GM19328 (cell line): ENCODE data around the gene ARID5B.
A peak's percentile ranks its signal among the peaks of the same experiment; 100 is the strongest.

ENCODE experiments used
- ATAC-seq: cut with Tn5 transposase; IDR thresholded peaks from one replicate; pipeline ENCODE4 v1.9.1; 2021; ENCODE audit warnings: mild to moderate bottlenecking, moderate library complexity; ENCODE audit not compliant: unreplicated experiment

The ARID5B gene

DNA sequence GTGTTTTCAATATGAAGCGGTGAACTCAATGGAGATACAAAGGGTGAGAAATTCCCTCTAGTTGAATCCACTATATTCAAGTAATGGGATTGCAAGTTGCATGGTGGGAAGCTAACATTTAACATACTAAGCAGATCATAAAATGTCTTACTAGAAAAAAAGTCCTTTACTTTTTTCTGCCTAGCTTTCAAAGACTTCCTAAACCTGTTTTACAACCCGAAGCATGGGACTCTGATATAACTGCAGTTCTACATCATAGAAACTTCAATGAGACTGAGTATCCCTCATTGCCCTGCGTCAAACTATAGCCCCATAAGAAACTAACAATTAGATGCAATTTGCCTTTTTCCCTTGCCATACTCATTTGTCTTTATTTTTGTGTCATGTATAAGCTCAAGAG, 187.3 kb downstream of the ARID5B start:
- no peak for ATAC-seq

DNA sequence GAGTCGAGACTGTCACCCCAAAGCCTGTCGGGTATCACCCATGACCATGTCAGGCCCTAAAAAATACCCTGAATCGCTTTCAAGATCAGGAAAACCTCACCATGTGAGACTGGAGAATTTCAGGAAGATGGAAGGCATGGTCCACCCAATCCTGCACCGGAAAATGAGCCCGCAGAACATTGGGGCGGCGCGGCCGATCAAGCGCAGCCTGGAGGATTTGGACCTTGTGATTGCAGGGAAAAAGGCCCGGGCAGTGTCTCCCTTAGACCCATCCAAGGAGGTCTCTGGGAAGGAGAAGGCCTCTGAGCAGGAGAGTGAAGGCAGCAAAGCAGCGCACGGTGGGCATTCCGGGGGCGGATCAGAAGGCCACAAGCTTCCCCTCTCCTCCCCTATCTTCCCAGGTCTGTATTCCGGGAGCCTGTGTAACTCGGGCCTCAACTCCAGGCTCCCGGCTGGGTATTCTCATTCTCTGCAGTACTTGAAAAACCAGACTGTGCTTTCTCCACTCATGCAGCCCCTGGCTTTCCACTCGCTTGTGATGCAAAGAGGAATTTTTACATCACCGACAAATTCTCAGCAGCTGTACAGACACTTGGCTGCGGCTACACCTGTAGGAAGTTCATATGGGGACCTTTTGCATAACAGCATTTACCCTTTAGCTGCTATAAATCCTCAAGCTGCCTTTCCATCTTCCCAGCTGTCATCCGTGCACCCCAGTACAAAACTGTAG, 191.0 kb downstream of the ARID5B start:
- no peak for ATAC-seq

DNA sequence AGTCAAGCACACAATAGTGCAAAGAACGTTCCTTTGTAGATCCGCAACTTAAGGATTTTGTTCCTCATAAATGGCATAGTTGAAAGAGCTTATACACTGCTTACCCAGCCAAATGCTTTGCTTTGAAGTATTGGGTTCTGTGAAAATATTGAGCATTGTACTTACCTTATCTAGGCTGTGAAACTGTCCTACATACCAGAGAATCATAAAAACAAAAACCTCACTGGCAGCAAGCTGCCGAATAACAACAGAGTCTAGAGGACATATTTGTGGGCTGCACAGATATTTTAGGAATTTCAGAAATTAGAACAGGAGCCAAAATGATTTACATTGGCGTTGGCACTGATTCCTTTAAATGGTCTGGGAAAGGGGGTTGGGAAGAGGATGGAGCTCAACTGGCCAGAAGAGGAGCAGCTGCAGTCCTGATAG, 192.4 kb downstream of the ARID5B start:
- ATAC-seq: no peak

DNA sequence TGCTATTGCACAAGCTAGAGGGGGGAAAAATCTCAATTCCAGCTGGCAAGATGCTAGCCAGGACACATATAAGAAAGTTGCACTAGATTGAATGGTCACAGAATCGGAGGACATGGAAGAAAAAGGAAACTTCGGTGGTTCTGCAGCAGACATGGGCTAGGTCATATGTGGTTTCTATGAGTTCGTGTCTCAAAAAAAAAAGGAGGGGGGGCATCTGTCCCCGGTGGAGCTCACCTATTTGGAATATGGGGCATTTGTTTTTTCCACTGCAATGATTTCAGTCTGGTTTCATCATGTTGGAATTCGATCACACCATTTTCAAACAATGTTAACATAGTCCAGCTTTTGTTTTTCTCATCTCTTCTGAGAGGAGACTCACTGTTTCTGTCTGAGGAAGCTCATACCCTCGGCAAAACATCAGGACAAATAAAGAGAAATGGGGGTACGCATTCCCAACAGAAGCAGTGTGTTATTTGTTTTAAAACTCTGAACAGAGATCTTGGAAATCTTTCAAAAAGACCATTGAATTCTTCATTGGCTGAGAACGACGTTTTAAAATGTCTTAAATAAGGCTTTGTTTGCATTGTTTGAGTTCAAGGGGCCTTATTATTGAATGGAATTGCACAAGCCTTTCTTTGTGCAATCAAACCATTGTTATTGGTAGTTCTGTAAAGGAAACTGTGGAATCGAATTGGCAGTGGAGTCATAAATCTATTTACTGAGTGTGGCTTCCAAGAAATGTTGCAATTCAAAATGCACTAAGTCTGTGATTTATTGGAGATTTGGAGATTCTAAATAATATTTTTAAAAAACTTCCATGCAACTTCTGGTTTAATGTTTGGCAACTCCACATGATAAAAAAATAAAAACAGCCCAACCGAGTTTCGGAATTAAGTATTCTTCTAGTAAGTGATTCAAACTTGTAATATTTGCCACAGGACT, 194.0 kb downstream of the ARID5B start:
- no peak for ATAC-seq

DNA sequence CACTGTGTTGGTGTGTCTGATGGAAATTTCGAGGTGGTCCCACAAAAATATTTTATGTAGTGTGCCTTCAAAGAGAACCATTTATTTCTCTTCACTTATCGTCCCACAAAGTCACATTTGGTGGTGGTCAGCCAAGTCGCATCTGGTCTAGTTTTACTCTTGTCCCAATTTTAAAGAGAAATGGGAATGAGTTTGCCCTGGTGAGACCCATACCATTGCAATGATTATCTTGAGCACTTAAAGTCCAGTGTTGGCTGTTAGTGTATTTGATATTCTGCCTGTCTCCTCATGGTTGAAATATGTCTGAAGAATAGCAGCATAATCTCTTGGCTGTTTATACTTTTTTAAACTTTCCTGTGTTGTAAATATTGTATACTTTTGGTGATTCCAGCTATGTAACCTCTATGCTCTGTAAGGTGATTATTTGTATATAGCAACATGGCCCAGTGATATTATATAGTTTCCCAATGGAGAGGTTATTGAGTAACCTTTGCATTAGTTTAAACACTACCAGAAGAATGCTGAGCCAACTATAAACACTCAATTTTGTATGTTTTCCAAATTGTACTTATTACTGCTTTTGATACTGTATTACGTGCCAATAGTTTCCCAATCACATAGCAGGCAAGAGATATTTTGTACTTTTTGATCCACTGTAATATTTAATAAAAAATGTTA, 194.9 kb downstream of the ARID5B start:
- no peak for ATAC-seq

DNA sequence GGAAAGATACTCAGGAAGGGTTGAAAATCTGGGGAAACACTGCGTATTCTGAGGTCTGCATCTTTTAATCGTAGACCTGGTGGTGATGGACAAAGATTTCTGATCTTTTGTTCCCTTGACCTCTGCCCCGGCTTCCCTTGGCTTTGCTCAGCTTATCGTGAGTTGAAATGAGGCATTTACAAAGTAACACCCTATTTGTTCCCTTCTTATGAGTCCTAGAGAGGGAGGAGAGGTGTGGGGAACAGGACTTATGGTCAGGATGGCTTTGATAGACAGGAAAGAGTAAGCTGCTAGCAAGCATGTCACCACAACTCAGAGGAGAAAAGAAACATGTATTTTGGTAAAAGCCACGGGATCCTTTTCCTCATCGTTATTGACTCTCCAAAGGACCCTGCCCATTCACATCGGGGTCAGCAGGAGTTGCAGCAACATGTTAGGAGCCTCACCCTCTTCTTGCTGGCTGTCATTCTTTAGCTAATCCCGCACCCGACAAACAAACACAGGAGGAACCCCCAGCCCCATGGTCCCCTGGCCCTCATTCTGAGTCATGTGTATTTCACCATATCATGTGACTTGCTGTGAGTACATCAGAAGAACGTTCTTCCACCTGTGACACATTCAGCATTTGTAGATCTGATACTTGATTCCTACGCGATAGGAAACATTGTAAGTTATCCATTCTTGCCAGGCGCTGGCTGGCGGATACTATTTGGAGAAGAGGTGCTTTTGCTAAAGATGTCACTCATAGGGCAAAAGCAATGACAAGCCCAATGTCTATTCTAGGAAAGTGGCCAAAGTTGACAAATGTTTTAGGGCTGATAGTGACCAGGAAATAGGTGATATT, 197.0 kb downstream of the ARID5B start:
- ATAC-seq: no peak

DNA sequence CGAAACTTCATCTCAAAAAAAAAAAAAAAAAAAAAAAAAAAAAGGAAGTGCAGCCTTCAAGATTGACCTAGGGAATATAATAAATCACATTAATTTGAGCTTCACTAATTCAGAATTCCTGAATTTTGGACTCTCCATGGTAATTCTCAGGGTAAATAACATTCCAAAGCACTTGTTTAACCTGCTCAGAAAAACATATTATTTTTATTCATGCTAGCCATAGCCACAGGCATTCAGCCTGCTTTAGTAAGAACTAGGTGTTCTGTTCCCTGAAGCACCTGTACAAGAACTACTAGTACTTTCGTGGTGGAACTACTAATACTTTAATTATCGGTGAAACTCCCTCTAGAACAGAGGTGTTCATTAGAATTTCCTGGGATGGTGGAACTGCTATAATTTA, 197.8 kb downstream of the ARID5B start:
- no peak for ATAC-seq

DNA sequence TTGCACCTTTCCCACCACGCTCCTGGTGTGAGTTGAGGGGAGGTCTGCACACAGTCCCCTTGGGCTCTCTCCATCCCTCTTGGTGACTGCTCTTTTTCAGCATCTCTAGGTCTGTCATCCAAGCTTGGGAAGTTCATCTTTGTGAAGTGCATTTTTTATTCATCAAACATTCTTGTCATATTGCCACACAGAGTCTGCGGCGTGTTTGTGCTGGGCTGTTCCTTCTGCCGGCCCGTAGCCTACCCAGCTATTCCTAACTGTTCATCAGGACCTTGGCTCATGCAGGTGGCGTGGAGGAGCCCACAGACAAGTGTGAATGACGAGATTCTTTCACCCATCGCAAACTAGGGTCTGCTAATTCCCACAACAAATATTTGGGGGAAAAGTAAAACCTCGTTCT, 202.4 kb downstream of the ARID5B start:
- ATAC-seq: no peak

DNA sequence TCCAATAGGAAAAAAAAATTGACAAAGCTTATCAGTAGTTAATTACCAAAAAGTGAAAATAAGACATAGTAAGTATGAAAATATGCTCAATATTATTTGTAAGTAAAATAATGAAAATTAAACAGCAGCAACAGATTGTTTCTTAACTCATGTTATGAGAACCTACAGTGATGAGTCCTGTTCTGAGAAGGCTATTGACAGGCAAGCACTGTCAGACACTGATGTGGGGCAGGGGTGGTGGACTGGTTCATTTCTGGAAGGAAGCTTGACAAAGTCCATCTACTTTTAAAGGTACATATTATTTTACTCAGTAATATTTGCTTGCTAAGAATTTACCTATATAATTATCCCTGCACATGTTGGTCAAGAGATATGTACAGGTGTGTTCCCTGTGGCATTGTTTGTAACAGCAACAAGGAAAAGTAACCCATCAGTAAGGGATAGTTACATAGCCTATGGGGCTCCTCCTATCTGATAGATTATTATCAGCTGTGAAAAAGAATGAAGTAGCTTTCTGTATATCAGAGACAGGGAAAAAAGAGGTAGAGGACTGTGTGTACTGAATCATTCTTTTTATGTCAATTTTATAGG, 205.5 kb downstream of the ARID5B start:
- no peak for ATAC-seq

DNA sequence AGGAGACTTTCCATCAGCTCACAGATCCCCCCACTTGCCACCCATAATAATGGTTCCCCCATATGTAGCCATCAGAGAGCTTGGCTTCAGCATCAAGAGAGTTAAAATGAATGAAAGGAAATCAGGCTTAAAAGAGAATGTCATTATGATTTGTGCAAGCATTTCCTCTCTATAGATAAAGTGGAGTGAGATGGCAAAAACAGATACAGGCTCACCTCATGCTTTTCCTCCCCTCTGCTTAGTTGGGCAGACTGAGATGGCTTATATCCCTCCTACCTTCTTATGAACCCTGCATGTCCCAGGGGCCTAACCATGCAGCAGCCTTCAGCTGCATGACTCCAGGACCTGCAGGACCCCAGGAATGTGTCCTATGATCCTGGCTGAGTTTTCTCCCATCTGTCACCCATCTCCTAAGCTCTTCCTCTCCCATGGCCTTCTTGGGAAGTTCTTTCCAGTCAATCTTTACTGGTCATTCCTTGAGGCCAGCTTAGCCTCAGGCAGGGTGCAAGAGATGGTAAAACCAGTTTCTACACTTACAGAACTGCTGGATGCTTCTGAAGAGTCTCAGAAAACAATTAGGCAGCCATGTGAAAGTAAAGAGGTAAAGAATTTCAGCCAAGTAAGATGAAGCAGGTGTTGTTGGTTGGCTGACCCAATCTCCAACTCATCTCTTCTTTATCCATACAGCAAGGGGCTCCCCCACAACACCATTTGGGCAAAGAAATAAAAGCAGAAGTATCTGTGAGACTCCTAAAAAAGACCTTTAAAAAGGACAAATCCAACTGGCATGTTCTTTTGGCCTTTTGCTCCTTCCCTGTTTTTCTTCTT, 207.5 kb downstream of the ARID5B start:
- peak; percentile 15 for ATAC-seq

DNA sequence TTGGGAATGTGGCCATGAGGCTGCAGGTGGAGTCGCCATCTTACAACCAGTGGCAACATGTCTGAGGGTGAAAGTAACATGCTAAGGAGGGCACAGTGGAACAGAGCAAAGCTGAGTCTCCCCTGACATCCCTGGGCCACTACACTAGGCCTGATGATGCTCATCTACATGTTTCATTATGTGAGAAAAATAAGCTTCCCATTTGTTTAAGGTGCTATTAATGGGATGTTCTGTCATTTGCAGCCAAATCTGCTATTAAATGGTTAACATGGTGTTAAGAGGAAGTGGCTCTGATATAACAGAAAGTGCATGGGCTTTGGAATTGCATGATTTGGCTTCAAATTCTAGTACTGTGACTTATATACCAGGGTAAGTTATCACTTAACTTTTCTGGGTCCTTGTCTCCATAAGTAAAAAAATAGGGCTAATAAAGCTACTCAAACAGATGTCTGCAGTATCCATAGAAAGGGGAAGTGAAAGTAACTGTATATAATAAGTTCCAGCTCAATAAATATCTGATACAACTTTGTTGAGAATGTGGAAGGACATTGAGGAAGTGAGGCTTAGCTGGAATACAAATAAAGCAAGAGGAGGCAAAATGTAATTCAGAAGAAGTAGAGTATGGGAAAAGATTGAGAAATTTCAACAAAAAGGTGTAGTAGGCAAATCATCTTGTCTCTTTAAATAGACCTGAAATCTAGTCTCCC, 208.2 kb downstream of the ARID5B start:
- peak; percentile 70 for ATAC-seq

DNA sequence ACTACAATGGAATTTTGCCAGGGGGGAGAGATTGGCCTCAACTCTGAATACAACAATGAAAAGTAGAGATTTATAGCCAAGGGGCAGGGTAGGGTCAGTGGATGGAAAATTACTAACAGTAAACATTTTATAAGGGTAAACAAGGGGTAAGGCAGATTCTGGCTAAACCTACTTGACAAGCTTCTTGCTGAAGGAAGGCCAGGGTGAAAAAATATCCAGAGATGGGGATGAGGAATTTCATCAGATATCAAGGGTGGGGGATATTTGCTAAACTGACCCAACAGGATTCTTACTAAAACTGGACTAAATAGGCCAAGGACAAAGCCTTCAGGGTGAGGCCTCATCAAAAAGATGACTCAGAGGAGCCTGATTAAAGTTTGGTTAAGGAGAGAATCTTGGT, 210.8 kb downstream of the ARID5B start:
- no peak for ATAC-seq

DNA sequence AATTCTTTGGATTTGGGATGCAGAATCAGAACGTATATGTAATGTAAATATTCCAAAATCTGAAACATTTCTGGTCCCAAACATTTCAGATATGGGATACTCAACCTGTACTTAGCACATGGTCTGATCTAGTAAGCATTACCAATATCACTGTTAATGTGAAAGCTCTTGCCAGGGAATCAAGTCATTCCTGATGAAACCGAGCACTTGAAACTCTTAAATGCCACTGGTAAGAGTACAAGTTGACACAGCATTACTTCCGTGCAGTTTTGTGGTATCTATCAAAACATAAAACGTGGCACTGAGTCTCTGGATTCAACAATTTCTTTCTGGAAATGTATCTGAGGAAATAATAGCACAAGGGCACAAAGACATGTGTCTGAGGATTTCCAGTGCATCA, 211.5 kb downstream of the ARID5B start:
- ATAC-seq: no peak

DNA sequence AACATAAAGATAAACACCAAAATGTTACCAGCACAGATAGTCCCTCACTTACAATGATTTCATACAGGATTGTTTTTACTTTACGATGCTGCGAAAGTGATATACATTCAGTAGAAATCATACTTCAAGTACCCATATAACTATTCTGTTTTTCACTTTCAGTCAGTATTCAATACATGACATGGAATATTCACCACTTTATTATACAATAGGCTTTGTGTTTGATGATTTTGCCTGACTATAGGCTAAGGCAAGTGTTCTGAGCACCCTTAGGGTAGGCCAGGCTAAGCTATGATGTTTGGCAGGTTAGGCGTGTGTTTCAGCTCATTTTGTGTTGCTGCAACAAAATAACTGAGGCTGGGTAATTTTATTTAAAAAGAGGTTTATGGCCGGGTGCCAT, 212.2 kb downstream of the ARID5B start:
- ATAC-seq: no peak

DNA sequence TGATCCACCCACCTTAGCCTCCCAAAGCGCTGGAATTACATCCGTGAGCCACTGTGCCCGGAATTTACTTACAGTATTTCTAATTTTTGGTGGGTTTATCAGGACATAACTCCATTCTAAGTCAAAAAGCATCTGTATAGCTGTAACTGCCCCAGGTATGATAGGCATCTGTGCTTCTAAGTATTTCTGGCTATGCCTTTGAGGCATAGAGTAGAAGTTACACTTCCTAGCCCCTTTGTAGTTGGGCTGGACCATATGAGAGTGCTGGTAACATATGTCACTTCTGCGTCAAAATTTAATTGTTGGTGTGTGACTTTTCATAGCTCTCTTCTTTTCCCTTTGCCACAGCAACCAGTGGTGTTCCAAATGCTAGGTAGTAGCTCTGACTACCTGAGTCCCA, 213.8 kb downstream of the ARID5B start:
- no peak for ATAC-seq

DNA sequence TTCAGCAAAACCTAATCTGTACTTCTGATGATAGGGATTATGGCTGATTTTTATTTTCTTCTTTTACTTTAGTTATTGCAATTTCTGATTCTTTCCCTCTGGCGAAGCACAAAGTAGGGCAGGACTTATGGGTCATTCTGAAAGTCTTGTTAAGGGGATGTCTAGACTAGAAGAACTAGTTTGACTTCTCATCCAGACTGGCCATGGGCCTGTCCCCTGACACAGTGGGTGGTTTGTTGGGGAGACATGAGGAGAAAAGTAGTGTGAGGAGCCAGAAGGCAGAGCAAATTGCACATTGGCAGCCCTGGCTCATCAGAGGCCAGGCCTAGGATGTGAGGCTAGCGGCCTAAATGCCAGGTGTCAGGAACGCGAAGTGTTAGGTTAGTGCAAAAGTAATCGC, 214.3 kb downstream of the ARID5B start:
- ATAC-seq: no peak

DNA sequence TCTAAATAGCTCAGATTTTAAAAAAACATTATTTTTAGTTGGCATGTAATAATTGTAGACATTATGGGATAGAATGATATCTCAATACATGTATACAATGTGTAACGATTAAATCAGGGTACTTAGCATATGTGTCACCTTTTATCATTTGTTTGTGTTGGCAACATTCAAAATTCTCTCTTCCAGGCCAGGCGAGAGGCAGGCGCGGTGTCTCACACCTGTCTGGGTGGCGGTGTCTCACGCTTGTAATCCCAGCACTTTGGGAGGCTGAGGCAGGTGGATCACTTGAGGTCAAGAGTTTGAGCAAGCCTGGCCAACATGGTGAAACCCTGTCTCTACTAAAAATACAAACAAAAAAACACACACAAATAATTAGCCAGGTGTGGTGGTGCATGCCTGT, 215.4 kb downstream of the ARID5B start:
- no peak for ATAC-seq

DNA sequence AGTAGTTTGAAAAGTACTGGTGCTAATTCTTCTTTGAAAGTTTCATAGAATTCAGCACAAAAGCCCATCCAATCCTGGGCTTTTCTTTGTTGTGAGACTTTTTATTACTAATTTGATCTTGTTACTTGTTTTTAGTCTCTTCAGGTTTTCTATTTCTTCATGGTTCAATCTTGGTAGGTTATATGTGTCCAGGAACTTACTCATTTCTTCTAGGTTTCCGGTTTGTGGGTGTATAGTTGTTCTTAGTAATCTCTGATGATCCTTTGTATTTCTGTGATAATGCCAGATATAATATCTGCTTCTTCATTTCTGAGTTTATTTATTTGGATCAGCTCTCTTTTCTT, 219.7 kb downstream of the ARID5B start:
- ATAC-seq: no peak

DNA sequence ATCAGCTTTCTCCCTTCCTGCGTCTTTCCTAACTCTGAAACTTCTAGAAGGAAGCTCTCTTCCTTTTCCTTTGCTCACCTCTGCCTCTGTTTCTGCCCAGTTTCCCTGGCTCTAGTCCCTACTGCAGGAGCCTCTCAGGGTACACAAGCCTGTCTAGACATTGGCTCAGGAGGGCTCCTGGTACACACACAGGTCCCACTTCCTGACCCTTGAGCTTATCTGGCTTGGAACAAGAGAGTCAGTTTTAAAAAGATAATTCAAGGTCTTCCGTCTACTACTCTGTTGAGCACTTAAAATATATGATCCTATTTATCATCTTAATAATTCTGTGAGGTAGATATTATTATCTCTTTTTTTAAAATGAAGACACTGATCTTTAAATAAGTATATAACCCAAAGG, 226.5 kb downstream of the ARID5B start:
- ATAC-seq: no peak
